ENCODE results near the gene UBAP1.
"Not testable (repeated sequence)": the region's sequence is repeated elsewhere in the genome, so short reads cannot be mapped to it uniquely, and the experiment has no call there.

Gene UBAP1

GRCh38 chr9:34218446-34218845, 39.6 kb downstream of the UBAP1 start:
- no peaks in the 10 kb centered on the region; the same call in 1 of the 2 replicates for H3K4me1 ChIP-seq (ENCODE audit: control insufficient read depth, insufficient read depth, low read length)
- no peaks in the 10 kb centered on the region for H3K9me3 ChIP-seq (ENCODE audit: control insufficient read depth, insufficient read depth, low read depth, low read length)
- H3K4me3 ChIP-seq (ENCODE audit: low read depth, low read length): no peak overlapping the region
- no peak overlapping the region for H3K27ac ChIP-seq (ENCODE audit: extremely low read depth, low read depth, low read length)
- ChIA-PET POLR2A (no interaction called here), CTCF (no interaction called here)
- no peaks in the 10 kb centered on the region for H3K36me3 ChIP-seq (ENCODE audit: control insufficient read depth in 2 of 2, insufficient read depth in 1 of 2, low read length in 2 of 2)
- TF ChIP-seq ZNF157 (tag by site-specific recombination; IDR thresholded peaks at IDR 0.05) (no peak), ZNF658 (tag by site-specific recombination; IDR thresholded peaks at IDR 0.05) (no peak)

GRCh38 chr9:34219421-34219820, 40.6 kb downstream of the UBAP1 start:
- no peak for TF ChIP-seq ZNF768 (tag by site-specific recombination; IDR thresholded peaks at IDR 0.05)

GRCh38 chr9:34220218-34220617, 41.4 kb downstream of the UBAP1 start:
- Histone ChIP-seq H3K36me3 (ENCODE audit: control insufficient read depth in 2 of 2, insufficient read depth in 1 of 2, low read length in 2 of 2) (peaks cover 0 to 3% of the 10 kb centered on the region in 2 experiments; a peak in 1 of 3 replicates), H3K4me3 (ENCODE audit: low read depth, low read length) (no peak overlapping the region), H3K4me1 (ENCODE audit: control insufficient read depth, insufficient read depth, low read length) (no peaks in the 10 kb centered on the region; the same call in 1 of the 2 replicates), H3K27ac (ENCODE audit: extremely low read depth, low read depth, low read length) (no peak overlapping the region), H3K9me3 (ENCODE audit: control insufficient read depth, insufficient read depth, low read depth, low read length) (no peaks in the 10 kb centered on the region)
- TF ChIP-seq ZNF114 (tag by site-specific recombination; IDR thresholded peaks at IDR 0.05): no peak
- no peak for TF ChIP-seq KLF1 (tag by site-specific recombination; IDR thresholded peaks at IDR 0.05)
- TF ChIP-seq ZNF266 (tag by site-specific recombination; IDR thresholded peaks at IDR 0.05; ENCODE audit: low read depth): no peak
- TF ChIP-seq ZFP3 (tag by site-specific recombination; IDR thresholded peaks at IDR 0.05; ENCODE audit: low read depth): no peak
- TF ChIP-seq ZNF335 (tag by site-specific recombination; conservative IDR thresholded peaks at IDR 0.05): no peak
- TF ChIP-seq ZNF121 (tag by site-specific recombination; IDR thresholded peaks at IDR 0.05): peak; percentile 64; the same call in 1 of the 2 replicates
- CTCF ChIA-PET: interaction anchor here (1.2 kb wide), 1 partner anchor 371 kb away, joined by 3 read pairs; no protein-coding TSS in a partner anchor
- POLR2A ChIA-PET: no interaction called here

More at GRCh38 chr9:34219421-34219820, 40.6 kb downstream of the UBAP1 start:
- Histone ChIP-seq H3K36me3 (ENCODE audit: control insufficient read depth in 2 of 2, insufficient read depth in 1 of 2, low read length in 2 of 2) (peaks cover 0 to 3% of the 10 kb centered on the region in 2 experiments; a peak in 1 of 3 replicates), H3K4me1 (ENCODE audit: control insufficient read depth, insufficient read depth, low read length) (no peaks in the 10 kb centered on the region; the same call in 1 of the 2 replicates), H3K27ac (ENCODE audit: extremely low read depth, low read depth, low read length) (no peak overlapping the region), H3K4me3 (ENCODE audit: low read depth, low read length) (no peak overlapping the region), H3K9me3 (ENCODE audit: control insufficient read depth, insufficient read depth, low read depth, low read length) (no peaks in the 10 kb centered on the region)
- POLR2A ChIA-PET: no interaction called here
- CTCF ChIA-PET: no interaction called here

GRCh38 chr9:34224349-34224748, 45.5 kb downstream of the UBAP1 start:
- Histone ChIP-seq H3K4me1 (ENCODE audit: control insufficient read depth, insufficient read depth, low read length) (no peaks in the 10 kb centered on the region), H3K4me3 (ENCODE audit: low read depth, low read length) (no peak overlapping the region), H3K36me3 (ENCODE audit: control insufficient read depth in 2 of 2, insufficient read depth in 1 of 2, low read length in 2 of 2) (peaks cover 0 to 3% of the 10 kb centered on the region in 2 experiments; a peak in 1 of 3 replicates), H3K27ac (ENCODE audit: extremely low read depth, low read depth, low read length) (no peak overlapping the region), H3K9me3 (ENCODE audit: control insufficient read depth, insufficient read depth, low read depth, low read length) (no peaks in the 10 kb centered on the region)
- TF ChIP-seq ZFP41 (tag by site-specific recombination; IDR thresholded peaks at IDR 0.05; ENCODE audit: borderline replicate concordance): no peak
- POLR2A ChIA-PET: interaction anchor here (0.6 kb wide), 1 partner anchor 110 kb away, joined by 3 read pairs; no protein-coding TSS in a partner anchor
- CTCF ChIA-PET: interaction anchor here (0.6 to 1.7 kb wide), 3 partner anchors 10 to 33 kb away, joined by 3 to 5 read pairs (median 4); no protein-coding TSS in a partner anchor

- POLR2A ChIA-PET; H3K27ac ChIP-seq (ENCODE audit: extremely low read depth, low read depth, low read length); H3K9me3 ChIP-seq (ENCODE audit: control insufficient read depth, insufficient read depth, low read depth, low read length); H3K4me3 ChIP-seq (ENCODE audit: low read depth, low read length); H3K4me1 ChIP-seq (ENCODE audit: control insufficient read depth, insufficient read depth, low read length); H3K36me3 ChIP-seq (ENCODE audit: control insufficient read depth in 2 of 2, insufficient read depth in 1 of 2, low read length in 2 of 2): not testable (repeated sequence)
- CTCF ChIA-PET: interaction anchor here (0.7 to 1.0 kb wide), 3 partner anchors 21 to 301 kb away, joined by 3 to 5 read pairs (median 3); no protein-coding TSS in a partner anchor
Measured at GRCh38 chr9:34226144-34226760, 47.4 kb downstream of the UBAP1 start.

- Histone ChIP-seq H3K4me1 (ENCODE audit: control insufficient read depth, insufficient read depth, low read length) (no peaks in the 10 kb centered on the region), H3K9me3 (ENCODE audit: control insufficient read depth, insufficient read depth, low read depth, low read length) (no peaks in the 10 kb centered on the region), H3K27ac (ENCODE audit: extremely low read depth, low read depth, low read length) (no peak overlapping the region), H3K36me3 (ENCODE audit: control insufficient read depth in 2 of 2, insufficient read depth in 1 of 2, low read length in 2 of 2) (peaks cover 0 to 3% of the 10 kb centered on the region in 2 experiments; a peak in 2 of 3 replicates), H3K4me3 (ENCODE audit: low read depth, low read length) (no peak overlapping the region)
- ChIA-PET CTCF (interaction anchor here (0.6 to 0.9 kb wide), 4 partner anchors 28 to 1561 kb away, joined by 3 read pairs; no protein-coding TSS in a partner anchor), POLR2A (no interaction called here)
- TF ChIP-seq ZNF560 (tag by site-specific recombination; IDR thresholded peaks at IDR 0.05; ENCODE audit: borderline replicate concordance) (no peak), ZNF580 (tag by site-specific recombination; IDR thresholded peaks at IDR 0.05) (no peak), ZNF624 (tag by site-specific recombination; IDR thresholded peaks at IDR 0.05) (no peak), SCRT1 (tag by site-specific recombination; IDR thresholded peaks at IDR 0.05; ENCODE audit: borderline replicate concordance) (no peak), ZNF366 (tag by site-specific recombination; conservative IDR thresholded peaks at IDR 0.05) (no peak), ZNF585B (tag by site-specific recombination; IDR thresholded peaks at IDR 0.05) (no peak), ZNF670 (tag by site-specific recombination; IDR thresholded peaks at IDR 0.05; ENCODE audit: low read depth) (no peak), ZNF214 (tag by site-specific recombination; IDR thresholded peaks at IDR 0.05; ENCODE audit: borderline replicate concordance) (no peak), ZNF645 (tag by site-specific recombination; IDR thresholded peaks at IDR 0.05) (no peak), ZNF777 (tag by site-specific recombination; IDR thresholded peaks at IDR 0.05; ENCODE audit: borderline replicate concordance) (no peak)
Measured at GRCh38 chr9:34227445-34227844, 48.6 kb downstream of the UBAP1 start.

Measured in HEK293 (cell line).